Testis (tissue), 3 donors: ENCODE results near the gene AFF1. TPM values are rescaled to one million over a fixed set of nuclear protein-coding genes. Genes with fewer than 3 reads are reported as not detected.

ENCODE experiments used
- DNase-seq: peaks from one replicate; pipeline ENCODE4 v3.0.0-alpha.2; 2019
- H3K27ac ChIP-seq, 2 donors: fragments of 200-600 bp; sonication (generic); one replicate each; pipeline ENCODE4 v1.5.1; 2019
- H3K27me3 ChIP-seq: fragments of 200-600 bp; sonication (generic); one replicate; pipeline ENCODE4 v1.5.1; 2019
- H3K36me3 ChIP-seq: fragments of 200-600 bp; sonication (generic); one replicate; pipeline ENCODE4 v1.5.1; 2017; ENCODE audit warnings: low read depth; ENCODE audit errors: missing control alignments
- H3K4me1 ChIP-seq: fragments of 200-600 bp; sonication (generic); one replicate; pipeline ENCODE4 v1.5.1; 2019
- H3K4me3 ChIP-seq, 2 donors: fragments of 200-600 bp; sonication (generic); one replicate each; pipeline ENCODE4 v1.5.1; 2017 to 2019
- H3K9me3 ChIP-seq: fragments of 200-600 bp; sonication (generic); one replicate; pipeline ENCODE4 v1.5.1; 2017
- CTCF ChIP-seq, 3 experiments: fragments of 450-650 bp in 2 of 3; fragments of 200-600 bp in 1 of 3; sonication (generic) in 1 of 3; IDR thresholded peaks; one replicate each; pipeline ENCODE4 v1.5.1; 2016 to 2019; ENCODE audit warnings: antibody characterized with exemption in 3 of 3, mild to moderate bottlenecking in 2 of 3, moderate library complexity in 1 of 3
- POLR2A ChIP-seq: fragments of 450-650 bp; IDR thresholded peaks from one replicate; pipeline ENCODE4 v1.6.1; 2017; ENCODE audit warnings: antibody characterized with exemption, mild to moderate bottlenecking, moderate library complexity
- WGBS, 2 donors: methylation state at CpG; one replicate each; pipeline ENCODE4 v1.1.5; 2018; 5-methylcytosine and 5-hydroxymethylcytosine counted together
- intact Hi-C: fragments of 100-400 bp; cut with DNase I; formaldehyde crosslinking; loops from one replicate; pipeline ENCODE4 v1.15.1; 2023; ENCODE audit warnings: low total_unique reads
- polyA plus RNA-seq: library from polyadenylated mRNA; stranded (reverse); fragments of 350-450 nt; fragmentation: Illumina TruSeq; extraction: RNeasy Lipid Tissue Mini Kit (QIAGEN cat#74804); gene quantifications from one replicate; pipeline ENCODE4 v1.2.3, GENCODE V29; 2014; ENCODE audit warnings: low read depth, low replicate concordance; ENCODE audit not compliant: insufficient read depth
- total RNA-seq, 2 donors: library from RNA; depleted of rRNA; stranded (reverse); fragments of >200 nt; gene quantifications; one replicate each; pipeline ENCODE4 v1.2.3, GENCODE V29; 2016

Gene AFF1
- total and polyA plus RNA-seq, 3 donors from 2014 or later: 15.8 to 56.8 (median 53.6) TPM

DNA sequence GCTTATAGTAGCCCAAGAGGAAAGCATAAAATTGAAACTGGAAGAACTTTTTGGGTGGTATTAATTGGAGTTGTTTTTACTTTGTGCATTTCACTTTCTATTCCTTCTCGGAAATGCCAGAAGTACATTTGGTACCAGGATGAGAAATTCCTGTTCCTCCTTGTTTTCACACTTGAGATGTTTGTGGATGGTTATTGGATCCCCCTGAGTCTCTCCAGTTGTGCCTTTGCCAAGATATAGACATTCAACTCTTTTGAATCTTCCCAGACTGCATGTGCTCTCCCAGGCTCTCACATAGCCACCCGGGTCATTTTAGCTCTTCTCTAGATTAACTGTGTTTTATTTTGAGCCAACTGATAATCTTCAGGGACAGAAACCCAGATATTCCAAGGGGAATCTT is 120.5 kb downstream of the AFF1 start:
- Histone ChIP-seq H3K4me3 (no peak overlapping the region), H3K4me1 (peaks cover 44% of the 10 kb centered on the region), H3K9me3 (no peaks in the 10 kb centered on the region), H3K27me3 (no peaks in the 10 kb centered on the region), H3K36me3 (no peaks in the 10 kb centered on the region), H3K27ac (peak overlapping the region in 1 of 2 donors; percentile 61)
- no peak for TF ChIP-seq CTCF (IDR thresholded peaks at IDR 0.05)
- no peak for TF ChIP-seq POLR2A
- 22 to 32% methylated on average over 2 of the region's 2 CpGs for WGBS, 2 donors
- DNase-seq: no peak
- intact Hi-C loops: no loop called here

GRCh38 chr4:87056881-87057280 is 122.1 kb downstream of the AFF1 start:
- Histone ChIP-seq H3K27me3 (no peaks in the 10 kb centered on the region), H3K27ac (peak overlapping the region in 1 of 2 donors; percentile 4), H3K36me3 (no peaks in the 10 kb centered on the region), H3K4me1 (peaks cover 36% of the 10 kb centered on the region), H3K9me3 (no peaks in the 10 kb centered on the region), H3K4me3 (no peak overlapping the region)
- no peak for DNase-seq
- TF ChIP-seq POLR2A (no peak), CTCF (IDR thresholded peaks at IDR 0.05) (no peak)
- intact Hi-C loops: no loop called here
- WGBS, 2 donors: 87 to 100% methylated on average over 2 of the region's 2 CpGs

DNA sequence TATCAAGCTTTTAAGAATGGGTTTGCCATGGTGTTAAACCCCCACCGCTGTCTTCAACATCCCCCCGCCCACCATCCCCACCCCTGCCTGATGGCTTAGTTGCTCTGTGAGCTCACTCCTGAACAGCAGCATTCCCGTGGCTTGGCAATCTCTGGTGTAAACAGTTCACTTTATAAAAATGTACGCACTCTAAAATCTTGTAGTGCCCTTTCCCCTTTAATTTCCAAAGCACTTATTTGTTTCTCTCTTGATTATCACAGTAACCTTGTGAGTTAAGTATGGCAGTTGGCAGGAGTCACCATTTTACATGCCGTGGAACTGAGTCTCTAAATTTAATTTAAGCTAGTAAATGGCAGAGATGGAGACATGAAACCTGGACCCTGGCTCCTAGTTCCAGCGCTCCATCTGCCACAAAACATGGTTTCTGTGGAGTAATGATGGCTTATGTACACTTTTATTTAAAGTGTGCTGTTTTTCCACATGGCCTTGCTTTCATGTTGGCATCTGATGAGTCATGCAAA is 123.1 kb downstream of the AFF1 start:
- WGBS, 2 donors: 66 to 70% methylated on average over 6 of the region's 6 CpGs
- no peak for DNase-seq

GRCh38 chr4:87058356-87059073 is 123.7 kb downstream of the AFF1 start:
- Histone ChIP-seq H3K4me3 (no peak overlapping the region), H3K9me3 (no peaks in the 10 kb centered on the region), H3K27me3 (no peaks in the 10 kb centered on the region), H3K36me3 (no peaks in the 10 kb centered on the region), H3K27ac (peak overlapping the region in 1 of 2 donors; percentile 34), H3K4me1 (peaks cover 30% of the 10 kb centered on the region)
- TF ChIP-seq POLR2A (no peak), CTCF (IDR thresholded peaks at IDR 0.05) (no peak)
- intact Hi-C loops: no loop called here
- WGBS, 2 donors: 63 to 66% methylated on average over 7 of the region's 7 CpGs
- DNase-seq: no peak

More for the DNA sequence above, 123.1 kb downstream of the AFF1 start:
- no peaks in the 10 kb centered on the region for H3K27me3 ChIP-seq
- no peak overlapping the region for H3K4me3 ChIP-seq
- peak overlapping the region in 1 of 2 donors; percentile 34 for H3K27ac ChIP-seq
- no peaks in the 10 kb centered on the region for H3K9me3 ChIP-seq
- H3K36me3 ChIP-seq: no peaks in the 10 kb centered on the region
- intact Hi-C loops: no loop called here
- H3K4me1 ChIP-seq: peaks cover 34% of the 10 kb centered on the region
- TF ChIP-seq POLR2A: no peak
- TF ChIP-seq CTCF (IDR thresholded peaks at IDR 0.05): no peak

GRCh38 chr4:87060957-87061356 is 126.1 kb downstream of the AFF1 start:
- 95 to 96% methylated on average over 5 of the region's 5 CpGs for WGBS, 2 donors
- Histone ChIP-seq H3K36me3 (no peaks in the 10 kb centered on the region), H3K27ac (no peak overlapping the region), H3K4me3 (no peak overlapping the region), H3K4me1 (peaks cover 8% of the 10 kb centered on the region), H3K9me3 (no peaks in the 10 kb centered on the region), H3K27me3 (no peaks in the 10 kb centered on the region)
- intact Hi-C loops: no loop called here
- no peak for TF ChIP-seq CTCF (IDR thresholded peaks at IDR 0.05)
- no peak for TF ChIP-seq POLR2A
- DNase-seq: no peak
